SK-N-MC (cell line): Measurements from ENCODE around the gene TMEM81.

ENCODE experiments used
- DNase-seq: peaks from one replicate; pipeline ENCODE4 v3.0.0-alpha.2; 2011; ENCODE audit warnings: low read depth, low spot score
- H3K27ac ChIP-seq: fragments of 200-600 bp; sonication (generic); 2 replicates; pipeline ENCODE4 v1.5.1; 2016; ENCODE audit warnings: mixed run types
- H3K36me3 ChIP-seq: fragments of 200-600 bp; sonication (generic); 2 replicates; pipeline ENCODE4 v1.6.1; 2017; ENCODE audit warnings: antibody characterized with exemption, low read length, mixed read lengths; ENCODE audit not compliant: insufficient read depth
- H3K4me3 ChIP-seq: fragments of 200-600 bp; sonication (generic); 2 replicates; pipeline ENCODE4 v1.5.1; 2016
- H3K9ac ChIP-seq: fragments of 200-600 bp; sonication (generic); 2 replicates; pipeline ENCODE4 v1.8.0; 2017; ENCODE audit warnings: mixed run types, mixed read lengths; ENCODE audit not compliant: insufficient read length
- H3K9me3 ChIP-seq: fragments of 200-600 bp; sonication (generic); 2 replicates; pipeline ENCODE4 v1.6.1; 2017; ENCODE audit warnings: low read depth, mild to moderate bottlenecking, antibody characterized with exemption, low read length, moderate library complexity, mixed read lengths
- EZH2 ChIP-seq: fragments of 200-600 bp; sonication (generic); IDR thresholded peaks from one replicate; pipeline ENCODE4 v1.6.1; 2017; ENCODE audit warnings: antibody characterized with exemption
- FOXP2 ChIP-seq: optimal IDR thresholded peaks from 2 replicates; pipeline ENCODE3; 2011; ENCODE audit warnings: mild to moderate bottlenecking, moderate library complexity; ENCODE audit not compliant: insufficient read depth; ENCODE audit errors: extremely low read length, control extremely low read depth
- POLR2AphosphoS5 ChIP-seq: IDR thresholded peaks from 2 replicates; pipeline ENCODE4 v1.6.1; 2012; ENCODE audit warnings: mild to moderate bottlenecking, low read depth, low read length, borderline replicate concordance

Gene TMEM81

GRCh38 chr1:205066141-205066818 lies 18.0 kb downstream of the TMEM81 start:
- no peaks in the 10 kb centered on the region for H3K9me3 ChIP-seq
- H3K36me3 ChIP-seq: no peaks in the 10 kb centered on the region
- DNase-seq: no peak
- H3K4me3 ChIP-seq: no peak overlapping the region
- H3K9ac ChIP-seq: no peak overlapping the region
- no peak overlapping the region for H3K27ac ChIP-seq
- no peak for TF ChIP-seq EZH2
- no peak for TF ChIP-seq FOXP2
- no peak for TF ChIP-seq POLR2AphosphoS5

- TF ChIP-seq POLR2AphosphoS5: no peak
- no peak for TF ChIP-seq EZH2
- no peak for TF ChIP-seq FOXP2
- DNase-seq: no peak
- H3K9ac ChIP-seq: no peak overlapping the region
- no peak overlapping the region for H3K27ac ChIP-seq
- no peak overlapping the region for H3K4me3 ChIP-seq
- H3K36me3 ChIP-seq: no peaks in the 10 kb centered on the region
- no peaks in the 10 kb centered on the region for H3K9me3 ChIP-seq
Measured at GRCh38 chr1:205065666-205066065, 18.6 kb downstream of the TMEM81 start.

- H3K4me3 ChIP-seq: no peak overlapping the region
- H3K27ac ChIP-seq: no peak overlapping the region
- no peaks in the 10 kb centered on the region for H3K36me3 ChIP-seq
- DNase-seq: no peak
- no peak for TF ChIP-seq FOXP2
- TF ChIP-seq POLR2AphosphoS5: no peak
- TF ChIP-seq EZH2: no peak
- no peaks in the 10 kb centered on the region for H3K9me3 ChIP-seq
- no peak overlapping the region for H3K9ac ChIP-seq
Measured at GRCh38 chr1:205064741-205065316, 19.4 kb downstream of the TMEM81 start.

- DNase-seq: no peak
- Histone ChIP-seq H3K9ac (no peak overlapping the region), H3K27ac (no peak overlapping the region), H3K4me3 (no peak overlapping the region), H3K9me3 (no peaks in the 10 kb centered on the region), H3K36me3 (no peaks in the 10 kb centered on the region)
- TF ChIP-seq FOXP2 (no peak), POLR2AphosphoS5 (no peak), EZH2 (no peak)
Measured at GRCh38 chr1:205064301-205064700, 20.0 kb downstream of the TMEM81 start.

GRCh38 chr1:205062895-205063294 lies 21.4 kb downstream of the TMEM81 start:
- H3K9ac ChIP-seq: no peak overlapping the region
- no peaks in the 10 kb centered on the region for H3K9me3 ChIP-seq
- H3K4me3 ChIP-seq: no peak overlapping the region
- TF ChIP-seq FOXP2: no peak
- no peak for TF ChIP-seq POLR2AphosphoS5
- no peak for TF ChIP-seq EZH2
- H3K27ac ChIP-seq: no peak overlapping the region
- DNase-seq: no peak
- no peaks in the 10 kb centered on the region for H3K36me3 ChIP-seq

GRCh38 chr1:205062319-205062718 lies 21.9 kb downstream of the TMEM81 start:
- Histone ChIP-seq H3K9ac (no peak overlapping the region), H3K9me3 (no peaks in the 10 kb centered on the region), H3K4me3 (no peak overlapping the region), H3K27ac (no peak overlapping the region), H3K36me3 (no peaks in the 10 kb centered on the region)
- DNase-seq: no peak
- TF ChIP-seq FOXP2: no peak
- no peak for TF ChIP-seq POLR2AphosphoS5
- TF ChIP-seq EZH2: no peak

GRCh38 chr1:205061665-205062069 lies 22.6 kb downstream of the TMEM81 start:
- Histone ChIP-seq H3K4me3 (no peak overlapping the region), H3K9me3 (no peaks in the 10 kb centered on the region), H3K27ac (no peak overlapping the region), H3K36me3 (no peaks in the 10 kb centered on the region), H3K9ac (no peak overlapping the region)
- TF ChIP-seq POLR2AphosphoS5 (no peak), FOXP2 (no peak), EZH2 (no peak)
- peak; percentile 3 for DNase-seq

GRCh38 chr1:205061227-205061626 lies 23.0 kb downstream of the TMEM81 start:
- DNase-seq: no peak

More at GRCh38 chr1:205061227-205061626, 23.0 kb downstream of the TMEM81 start:
- TF ChIP-seq POLR2AphosphoS5: no peak
- TF ChIP-seq EZH2: no peak
- TF ChIP-seq FOXP2: no peak
- Histone ChIP-seq H3K9me3 (no peaks in the 10 kb centered on the region), H3K36me3 (no peaks in the 10 kb centered on the region), H3K9ac (no peak overlapping the region), H3K27ac (no peak overlapping the region), H3K4me3 (no peak overlapping the region)
